Measurements from ENCODE around the gene CFAP299.

GRCh38 chr4:80286451-80286850 is 49.1 kb upstream of the CFAP299 start:
- TF ChIP-seq POLR2A (IDR thresholded peaks at IDR 0.05) (no peak), CTCF (IDR thresholded peaks at IDR 0.05) (no peak)
